Stomach smooth muscle (tissue), 2 donors: Measurements from ENCODE around the gene MRPL12.
A peak's percentile ranks its signal among the peaks of the same experiment; 100 is the strongest.

Experiments
- H3K27ac ChIP-seq: one replicate; pipeline ENCODE4 v1.7.0; 2013; ENCODE audit warnings: mild to moderate bottlenecking, low read length, inconsistent platforms
- H3K27me3 ChIP-seq, 2 donors: one replicate each; pipeline ENCODE4 v1.7.0; 2013; ENCODE audit warnings: low read length in 2 of 2; ENCODE audit not compliant: insufficient read depth in 2 of 2, control insufficient read depth in 1 of 2
- H3K36me3 ChIP-seq, 2 donors: one replicate each; pipeline ENCODE4 v1.7.0; 2013; ENCODE audit warnings: low read length in 2 of 2; ENCODE audit not compliant: control insufficient read depth in 2 of 2, insufficient read depth in 2 of 2
- H3K4me1 ChIP-seq: one replicate; pipeline ENCODE4 v1.7.0; 2013; ENCODE audit warnings: low read length; ENCODE audit not compliant: control insufficient read depth, insufficient read depth
- H3K4me3 ChIP-seq, 2 donors: one replicate each; pipeline ENCODE4 v1.7.0; 2013; ENCODE audit warnings: low read length in 2 of 2
- H3K9ac ChIP-seq, 2 donors: one replicate each; pipeline ENCODE4 v1.7.0; 2013; ENCODE audit warnings: low read length in 2 of 2, mild to moderate bottlenecking in 1 of 2
- H3K9me3 ChIP-seq, 2 donors: one replicate each; pipeline ENCODE4 v1.7.0; 2013; ENCODE audit warnings: low read length in 2 of 2; ENCODE audit not compliant: control insufficient read depth in 2 of 2
- donor health status: healthy.
- donor health status: Pancreatic carcinoma.

MRPL12 gene

DNA sequence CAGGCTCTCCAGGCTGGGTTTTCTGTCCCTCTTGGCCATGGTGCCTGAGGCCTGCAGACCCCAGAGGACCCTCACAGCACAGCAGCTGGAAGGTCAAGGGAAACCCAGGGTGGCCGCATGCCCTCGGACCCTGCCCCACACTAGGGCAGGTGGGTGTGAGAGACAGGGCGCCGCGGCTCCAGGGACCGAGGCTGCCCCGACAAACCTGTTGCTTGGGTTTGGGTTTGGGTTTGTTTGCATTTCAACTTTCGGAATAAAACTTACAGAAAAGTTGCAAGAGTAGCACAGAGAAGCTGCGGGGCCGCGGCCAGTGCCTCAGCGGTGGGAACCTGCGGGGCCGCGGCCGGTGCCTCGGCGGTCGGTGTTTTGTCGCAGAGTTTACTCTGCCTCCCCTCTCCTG, 11.6 kb upstream of the MRPL12 start:
- Histone ChIP-seq H3K4me1 (no peaks in the 10 kb centered on the region), H3K36me3 (peaks cover 33 to 62% of the 10 kb centered on the region in 2 donors), H3K9me3 (no peaks in the 10 kb centered on the region), H3K27ac (no peak overlapping the region), H3K4me3 (no peak overlapping the region), H3K27me3 (no peaks in the 10 kb centered on the region), H3K9ac (no peak overlapping the region)

DNA sequence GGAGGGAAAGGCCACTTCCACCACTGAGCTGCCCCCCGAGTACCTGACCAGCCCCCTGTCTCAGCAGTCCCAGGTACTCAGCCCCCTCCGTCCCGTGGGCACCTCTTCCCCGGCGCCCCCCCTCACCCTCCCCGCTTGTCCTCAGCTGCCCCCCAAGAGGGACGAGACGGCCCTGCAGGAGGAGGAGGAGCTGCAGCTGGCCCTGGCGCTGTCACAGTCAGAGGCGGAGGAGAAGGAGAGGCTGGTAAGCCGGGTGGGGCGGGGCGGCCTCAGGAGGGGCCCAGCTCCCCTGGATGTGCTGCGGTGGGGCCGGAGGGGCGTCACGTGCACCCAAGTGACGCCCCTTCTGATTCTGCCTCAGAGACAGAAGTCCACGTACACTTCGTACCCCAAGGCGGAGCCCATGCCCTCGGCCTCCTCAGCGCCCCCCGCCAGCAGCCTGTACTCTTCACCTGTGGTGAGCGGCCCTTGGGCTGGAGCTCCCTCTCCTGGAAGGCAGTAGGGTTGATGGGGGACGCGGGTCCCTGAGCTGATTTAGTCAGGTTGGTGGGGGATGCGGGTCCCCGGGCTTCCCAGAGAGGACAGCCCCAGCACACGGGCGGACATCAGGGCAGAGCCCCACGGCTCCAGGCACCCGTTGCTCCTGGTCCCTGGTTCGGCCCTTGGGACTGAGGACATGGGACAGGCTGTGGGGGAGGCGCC, 9.5 kb upstream of the MRPL12 start:
- Histone ChIP-seq H3K4me1 (no peaks in the 10 kb centered on the region), H3K4me3 (no peak overlapping the region), H3K9ac (no peak overlapping the region), H3K36me3 (peaks cover 44 to 68% of the 10 kb centered on the region in 2 donors), H3K27me3 (no peaks in the 10 kb centered on the region), H3K9me3 (no peaks in the 10 kb centered on the region), H3K27ac (no peak overlapping the region)

DNA sequence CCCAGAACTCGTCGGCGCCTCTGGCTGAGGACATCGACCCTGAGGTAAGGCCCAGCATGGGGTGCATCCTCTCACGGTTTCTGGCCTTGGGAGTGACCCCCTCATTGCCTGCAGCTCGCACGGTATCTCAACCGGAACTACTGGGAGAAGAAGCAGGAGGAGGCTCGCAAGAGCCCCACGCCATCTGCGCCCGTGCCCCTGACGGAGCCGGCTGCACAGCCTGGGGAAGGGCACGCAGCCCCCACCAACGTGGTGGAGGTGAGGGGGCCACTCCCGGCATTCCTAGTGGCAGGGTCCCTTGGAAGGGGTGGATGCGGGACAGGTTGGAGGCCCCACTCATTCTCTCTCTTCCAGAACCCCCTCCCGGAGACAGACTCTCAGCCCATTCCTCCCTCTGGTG, 8.4 kb upstream of the MRPL12 start:
- no peaks in the 10 kb centered on the region for H3K4me1 ChIP-seq
- H3K9me3 ChIP-seq, result no peaks in the 10 kb centered on the region
- no peaks in the 10 kb centered on the region for H3K27me3 ChIP-seq
- no peak overlapping the region for H3K9ac ChIP-seq
- H3K27ac ChIP-seq, result no peak overlapping the region
- no peak overlapping the region for H3K4me3 ChIP-seq
- H3K36me3 ChIP-seq, result peaks cover 45 to 61% of the 10 kb centered on the region in 2 donors

DNA sequence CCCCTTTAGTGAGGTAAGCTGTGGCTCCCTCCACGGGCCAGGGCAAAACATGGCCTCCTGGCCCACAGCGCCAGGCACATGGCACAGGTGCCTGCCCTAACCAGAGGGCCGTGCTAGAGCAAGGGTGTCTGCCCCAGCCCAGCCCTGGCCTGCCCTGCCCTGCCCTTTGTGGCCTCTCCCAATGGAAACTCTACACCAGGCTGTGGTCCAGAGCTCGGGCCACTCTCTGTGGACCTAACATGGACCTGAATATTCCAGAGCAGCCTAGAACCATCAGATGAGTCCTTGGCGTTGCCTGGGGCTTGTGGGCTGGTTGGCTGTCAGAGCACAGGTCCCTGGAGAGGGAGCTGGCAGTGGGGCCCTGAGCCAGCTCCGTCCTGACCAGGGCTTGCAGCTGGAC, 8.0 kb upstream of the MRPL12 start:
- peaks cover 45 to 60% of the 10 kb centered on the region in 2 donors for H3K36me3 ChIP-seq
- H3K4me1 ChIP-seq, result no peaks in the 10 kb centered on the region
- no peak overlapping the region for H3K27ac ChIP-seq
- no peak overlapping the region for H3K4me3 ChIP-seq
- no peak overlapping the region for H3K9ac ChIP-seq
- H3K27me3 ChIP-seq, result no peaks in the 10 kb centered on the region
- no peaks in the 10 kb centered on the region for H3K9me3 ChIP-seq

DNA sequence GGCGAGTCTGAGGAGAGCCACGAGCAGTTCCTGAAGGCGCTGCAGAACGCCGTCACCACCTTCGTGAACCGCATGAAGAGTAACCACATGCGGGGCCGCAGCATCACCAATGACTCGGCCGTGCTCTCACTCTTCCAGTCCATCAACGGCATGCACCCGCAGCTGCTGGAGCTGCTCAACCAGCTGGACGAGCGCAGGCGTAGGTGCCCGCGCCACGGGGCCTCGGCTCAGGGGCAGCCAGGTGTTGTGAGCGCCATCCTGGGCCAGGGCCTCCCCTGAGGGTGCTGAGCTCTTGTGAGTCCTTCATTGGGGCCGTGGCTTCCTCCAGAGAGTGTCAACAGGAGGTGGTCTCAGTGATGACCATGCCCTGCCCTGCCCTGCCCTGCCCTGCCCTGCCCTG, 7.4 kb upstream of the MRPL12 start:
- peaks cover 41 to 55% of the 10 kb centered on the region in 2 donors for H3K36me3 ChIP-seq

DNA sequence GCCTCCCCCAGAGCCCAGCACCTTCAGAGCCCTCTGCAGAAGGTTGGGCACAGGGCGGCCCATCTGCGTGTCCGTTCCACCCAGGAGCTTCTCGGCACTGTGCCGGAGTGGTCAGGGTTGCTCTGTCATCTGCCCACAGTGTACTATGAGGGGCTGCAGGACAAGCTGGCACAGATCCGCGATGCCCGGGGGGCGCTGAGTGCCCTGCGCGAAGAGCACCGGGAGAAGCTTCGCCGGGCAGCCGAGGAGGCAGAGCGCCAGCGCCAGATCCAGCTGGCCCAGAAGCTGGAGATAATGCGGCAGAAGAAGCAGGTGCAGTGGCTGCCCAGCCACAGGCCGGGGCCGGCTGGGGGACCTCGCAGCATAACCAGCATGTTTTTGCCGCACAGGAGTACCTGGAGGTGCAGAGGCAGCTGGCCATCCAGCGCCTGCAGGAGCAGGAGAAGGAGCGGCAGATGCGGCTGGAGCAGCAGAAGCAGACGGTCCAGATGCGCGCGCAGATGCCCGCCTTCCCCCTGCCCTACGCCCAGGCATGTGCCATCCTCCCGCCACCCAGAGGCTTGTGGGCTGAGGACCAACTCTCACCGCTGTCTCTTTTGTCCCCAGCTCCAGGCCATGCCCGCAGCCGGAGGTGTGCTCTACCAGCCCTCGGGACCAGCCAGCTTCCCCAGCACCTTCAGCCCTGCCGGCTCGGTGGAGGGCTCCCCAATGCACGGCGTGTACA, 6.8 kb upstream of the MRPL12 start:
- no peaks in the 10 kb centered on the region for H3K27me3 ChIP-seq
- no peaks in the 10 kb centered on the region for H3K9me3 ChIP-seq
- H3K9ac ChIP-seq, result no peak overlapping the region
- peaks cover 35 to 56% of the 10 kb centered on the region in 2 donors for H3K36me3 ChIP-seq
- H3K4me3 ChIP-seq, result no peak overlapping the region
- H3K27ac ChIP-seq, result no peak overlapping the region
- H3K4me1 ChIP-seq, result peaks cover 5% of the 10 kb centered on the region

More for the DNA sequence above, 7.4 kb upstream of the MRPL12 start:
- H3K9ac ChIP-seq, result no peak overlapping the region
- H3K27me3 ChIP-seq, result no peaks in the 10 kb centered on the region
- H3K9me3 ChIP-seq, result no peaks in the 10 kb centered on the region
- H3K27ac ChIP-seq, result no peak overlapping the region
- H3K4me1 ChIP-seq, result no peaks in the 10 kb centered on the region
- no peak overlapping the region for H3K4me3 ChIP-seq

DNA sequence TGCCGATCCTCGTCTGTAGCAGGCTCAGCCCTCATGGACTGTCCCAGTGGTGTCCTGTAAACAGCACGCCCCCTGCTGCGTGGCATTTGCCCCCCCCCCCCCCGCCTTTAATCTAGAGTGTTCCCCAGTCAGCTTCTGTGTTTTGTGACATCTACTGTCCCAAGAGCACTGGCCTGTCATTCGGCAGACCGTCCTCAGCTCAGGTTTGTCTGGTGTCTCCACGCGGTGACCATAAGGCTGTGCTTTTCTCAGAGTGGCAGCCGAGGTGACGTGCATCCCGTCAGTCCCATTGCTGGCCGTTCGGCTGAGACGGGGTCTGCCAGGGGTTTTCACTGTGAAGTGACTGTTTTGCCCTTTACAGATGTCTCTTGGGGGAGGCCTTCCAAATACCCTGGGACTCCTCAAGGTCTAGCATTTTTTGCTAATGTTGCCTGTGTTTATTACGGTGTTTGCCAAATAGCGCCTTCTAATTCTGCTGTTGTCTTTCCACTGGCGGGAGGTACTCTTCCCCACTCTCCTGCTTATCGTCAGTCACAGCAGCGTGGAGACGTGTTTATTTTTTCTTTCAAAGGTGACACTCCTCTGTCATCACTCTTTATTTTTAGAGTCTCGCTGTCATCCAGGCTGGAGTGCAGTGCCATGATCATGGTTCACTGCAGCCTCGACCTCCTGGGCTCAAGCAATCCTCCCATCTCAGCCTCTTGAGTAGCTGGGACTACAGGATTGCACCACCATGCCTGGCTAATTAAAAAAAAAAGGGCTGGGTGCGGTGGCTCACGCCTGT, 5.7 kb upstream of the MRPL12 start:
- Histone ChIP-seq H3K9ac (no peak overlapping the region), H3K27ac (no peak overlapping the region), H3K4me3 (no peak overlapping the region)

DNA sequence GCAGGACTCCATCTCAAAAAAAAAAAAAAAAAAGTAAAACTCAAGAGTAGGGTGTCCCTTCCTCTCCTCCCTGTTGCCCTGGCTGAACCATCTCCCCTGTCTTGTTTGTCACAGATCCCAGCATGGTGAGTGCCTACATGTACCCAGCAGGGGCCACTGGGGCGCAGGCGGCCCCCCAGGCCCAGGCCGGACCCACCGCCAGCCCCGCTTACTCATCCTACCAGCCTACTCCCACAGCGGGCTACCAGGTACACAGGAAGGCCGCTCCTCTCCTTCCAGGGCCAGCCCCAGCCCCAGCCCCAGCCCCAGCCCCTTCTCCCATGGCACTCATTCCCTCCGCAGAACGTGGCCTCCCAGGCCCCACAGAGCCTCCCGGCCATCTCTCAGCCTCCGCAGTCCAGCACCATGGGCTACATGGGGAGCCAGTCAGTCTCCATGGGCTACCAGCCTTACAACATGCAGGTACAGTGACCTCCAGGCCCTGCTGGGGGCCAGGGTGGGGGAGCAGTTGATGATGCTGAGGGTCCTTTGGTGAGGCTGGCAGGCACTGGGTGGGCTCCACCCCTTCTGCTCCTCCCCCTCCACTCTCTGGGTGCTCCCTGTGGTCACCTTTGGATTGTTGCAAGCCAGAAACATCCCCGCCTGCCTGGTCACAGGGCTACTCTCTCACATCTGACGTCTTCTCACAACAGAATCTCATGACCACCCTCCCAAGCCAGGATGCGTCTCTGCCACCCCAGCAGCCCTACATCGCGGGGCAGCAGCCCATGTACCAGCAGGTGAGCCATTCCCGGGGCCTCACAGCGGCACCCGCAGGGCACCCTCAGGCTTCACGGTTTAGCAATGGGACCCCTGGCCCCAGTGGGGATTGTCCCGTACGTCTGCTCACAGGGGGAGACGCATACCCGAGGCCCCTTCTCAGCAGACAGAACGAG, 2.5 kb upstream of the MRPL12 start:
- H3K27me3 ChIP-seq, result no peaks in the 10 kb centered on the region
- no peak overlapping the region for H3K9ac ChIP-seq
- no peak overlapping the region for H3K4me3 ChIP-seq
- H3K4me1 ChIP-seq, result peaks cover 31% of the 10 kb centered on the region
- H3K27ac ChIP-seq, result no peak overlapping the region
- peaks cover 24 to 33% of the 10 kb centered on the region in 2 donors for H3K36me3 ChIP-seq
- no peaks in the 10 kb centered on the region for H3K9me3 ChIP-seq

More for the DNA sequence above, 5.7 kb upstream of the MRPL12 start:
- Histone ChIP-seq H3K4me1 (peaks cover 16% of the 10 kb centered on the region), H3K36me3 (peaks cover 33 to 48% of the 10 kb centered on the region in 2 donors), H3K9me3 (no peaks in the 10 kb centered on the region), H3K27me3 (no peaks in the 10 kb centered on the region)

DNA sequence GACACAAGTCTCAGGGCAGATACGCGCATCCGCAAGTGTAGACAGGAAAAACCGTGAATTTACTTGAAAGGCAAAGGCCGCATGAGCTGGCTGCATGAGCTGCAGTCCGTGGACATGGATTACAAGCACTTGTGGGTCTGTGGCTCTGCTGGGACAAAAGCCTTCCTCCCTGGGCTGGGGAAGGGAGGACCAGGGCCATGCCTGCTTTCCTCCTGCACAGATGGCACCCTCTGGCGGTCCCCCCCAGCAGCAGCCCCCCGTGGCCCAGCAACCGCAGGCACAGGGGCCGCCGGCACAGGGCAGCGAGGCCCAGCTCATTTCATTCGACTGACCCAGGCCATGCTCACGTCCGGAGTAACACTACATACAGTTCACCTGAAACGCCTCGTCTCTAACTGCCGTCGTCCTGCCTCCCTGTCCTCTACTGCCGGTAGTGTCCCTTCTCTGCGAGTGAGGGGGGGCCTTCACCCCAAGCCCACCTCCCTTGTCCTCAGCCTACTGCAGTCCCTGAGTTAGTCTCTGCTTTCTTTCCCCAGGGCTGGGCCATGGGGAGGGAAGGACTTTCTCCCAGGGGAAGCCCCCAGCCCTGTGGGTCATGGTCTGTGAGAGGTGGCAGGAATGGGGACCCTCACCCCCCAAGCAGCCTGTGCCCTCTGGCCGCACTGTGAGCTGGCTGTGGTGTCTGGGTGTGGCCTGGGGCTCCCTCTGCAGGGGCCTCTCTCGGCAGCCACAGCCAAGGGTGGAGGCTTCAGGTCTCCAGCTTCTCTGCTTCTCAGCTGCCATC, 1.7 kb upstream of the MRPL12 start:
- Histone ChIP-seq H3K4me3 (peak overlapping the region in 1 of 2 donors; percentile 92), H3K36me3 (peaks cover 23 to 30% of the 10 kb centered on the region in 2 donors), H3K27ac (no peak overlapping the region), H3K9me3 (no peaks in the 10 kb centered on the region), H3K27me3 (no peaks in the 10 kb centered on the region), H3K9ac (no peak overlapping the region), H3K4me1 (peaks cover 31% of the 10 kb centered on the region)
